ENCODE measurements around the gene KTI12. TPM values are rescaled to one million over a fixed set of nuclear protein-coding genes. Genes with fewer than 3 reads are reported as not detected.

The KTI12 gene
- total RNA-seq, 2 experiments from 2014 or later: 14.6 to 15.2 TPM

DNA sequence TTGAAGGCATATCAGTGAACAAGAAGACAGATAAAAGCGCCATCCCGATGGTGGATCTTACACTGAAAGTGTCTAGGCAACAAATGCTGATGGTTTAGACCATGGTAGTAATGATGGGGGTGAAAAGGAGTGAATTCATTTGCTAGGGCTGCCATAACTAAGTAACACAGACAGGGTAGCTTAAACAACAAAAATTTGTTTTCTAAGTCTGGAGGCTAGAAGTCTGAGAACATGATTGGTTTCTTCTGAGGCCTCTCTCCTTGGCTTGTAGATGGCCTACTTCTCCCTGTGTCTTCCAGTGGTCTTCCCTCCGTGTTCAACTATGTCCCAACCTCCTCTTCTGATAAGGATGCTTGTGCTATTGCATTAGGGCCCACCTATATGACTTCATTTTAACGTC, 29.7 kb downstream of the KTI12 start:
- no peak overlapping the region for H3K27ac Mint-ChIP-seq
- no peak for ATAC-seq
- ChIA-PET CTCF (interaction anchor here (0.6 kb wide), 2 partner anchors 103 to 733 kb away, joined by 3 read pairs; no protein-coding TSS in a partner anchor), POLR2A (no interaction called here)
- no peak for DNase-seq
- H3K27me3 Mint-ChIP-seq (ENCODE audit: low read depth): peaks cover 23% of the 10 kb centered on the region
- H3K4me1 Mint-ChIP-seq (ENCODE audit: low read depth): no peaks in the 10 kb centered on the region
- H3K4me3 Mint-ChIP-seq: no peak overlapping the region
- H3K9me3 Mint-ChIP-seq (ENCODE audit: insufficient read depth): no peaks in the 10 kb centered on the region
- H3K36me3 Mint-ChIP-seq (ENCODE audit: low read depth): no peaks in the 10 kb centered on the region

DNA sequence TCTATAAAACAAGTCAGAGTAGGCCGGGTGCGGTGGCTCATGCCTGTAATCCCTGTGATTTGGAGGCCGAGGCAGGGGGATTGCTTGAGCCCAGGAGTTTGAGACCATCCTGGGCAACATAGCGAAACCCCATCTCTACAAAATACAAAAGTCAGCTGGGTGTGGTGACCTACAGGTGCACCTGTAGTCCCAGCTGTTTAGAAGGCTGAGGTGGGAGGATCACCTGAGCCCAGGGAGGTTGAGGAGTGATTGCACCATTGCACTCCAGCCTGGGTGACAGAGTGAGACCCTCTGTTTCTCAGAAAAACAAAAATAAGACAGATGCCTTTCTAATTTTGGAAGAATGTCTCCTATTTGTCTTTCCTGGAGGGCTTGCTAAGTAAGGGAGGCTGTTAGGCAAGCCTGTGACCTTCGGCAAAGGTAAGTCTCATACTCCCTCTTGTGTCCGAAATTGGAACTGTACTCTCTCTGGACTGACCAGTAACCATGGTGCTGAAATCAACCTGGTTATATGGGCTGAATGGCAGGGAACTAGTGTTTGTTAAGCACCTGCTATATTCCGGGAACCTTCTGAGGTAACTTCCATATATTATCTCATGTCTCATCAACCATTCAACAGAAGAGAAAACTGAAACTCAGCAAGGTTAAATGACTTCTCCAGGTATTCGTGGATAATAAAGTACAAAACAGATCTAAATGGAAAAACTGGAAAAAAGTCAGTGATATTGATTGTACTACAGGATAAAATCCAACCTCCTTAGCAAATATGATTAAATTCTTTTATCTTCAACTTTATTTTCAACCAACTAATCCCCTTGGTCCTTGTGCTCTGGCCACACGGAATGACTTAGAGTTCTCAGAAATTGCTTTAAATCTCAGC, 31.3 kb downstream of the KTI12 start:
- Mint-ChIP-seq H3K27ac (no peak overlapping the region), H3K9me3 (ENCODE audit: insufficient read depth) (no peaks in the 10 kb centered on the region), H3K4me1 (ENCODE audit: low read depth) (no peaks in the 10 kb centered on the region), H3K36me3 (ENCODE audit: low read depth) (no peaks in the 10 kb centered on the region), H3K27me3 (ENCODE audit: low read depth) (peaks cover 24% of the 10 kb centered on the region), H3K4me3 (no peak overlapping the region)
- ATAC-seq (peak; percentile 90), DNase-seq (peak; percentile 80)
- POLR2A ChIA-PET: no interaction called here
- CTCF ChIA-PET: interaction anchor here (0.9 to 2.9 kb wide), 3 partner anchors 21 to 105 kb away, joined by 3 to 23 read pairs (median 3); partner anchors contain the start of gene KTI12

DNA sequence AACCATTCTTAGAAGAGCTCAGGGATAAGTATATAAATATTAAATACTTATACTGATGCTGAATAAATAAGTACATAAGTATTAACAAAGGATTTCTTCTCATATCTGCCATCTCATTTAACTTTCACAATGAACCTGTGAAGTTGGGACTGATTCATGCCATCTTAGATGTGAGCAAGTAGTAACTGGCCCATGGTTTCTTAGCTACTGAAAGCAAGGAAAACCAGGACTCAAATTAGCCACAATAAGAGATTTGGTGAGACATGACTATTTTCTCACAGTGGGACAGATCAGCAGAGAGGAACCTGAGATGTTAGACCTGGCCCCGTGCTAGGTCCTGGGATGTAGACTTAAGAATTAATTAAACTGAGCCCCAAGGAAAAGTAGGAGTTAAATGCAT, 34.9 kb downstream of the KTI12 start:
- POLR2A ChIA-PET: no interaction called here
- H3K4me1 Mint-ChIP-seq (ENCODE audit: low read depth): no peaks in the 10 kb centered on the region
- CTCF ChIA-PET: interaction anchor here (0.9 kb wide), 1 partner anchor 101 kb away, joined by 3 read pairs; no protein-coding TSS in a partner anchor
- no peaks in the 10 kb centered on the region for H3K36me3 Mint-ChIP-seq (ENCODE audit: low read depth)
- DNase-seq: no peak
- peaks cover 13% of the 10 kb centered on the region for H3K27me3 Mint-ChIP-seq (ENCODE audit: low read depth)
- H3K4me3 Mint-ChIP-seq: no peak overlapping the region
- no peak overlapping the region for H3K27ac Mint-ChIP-seq
- ATAC-seq: no peak
- no peaks in the 10 kb centered on the region for H3K9me3 Mint-ChIP-seq (ENCODE audit: insufficient read depth)

- ATAC-seq (no peak), DNase-seq (no peak)
- ChIA-PET CTCF (interaction anchor here (0.9 kb wide), 1 partner anchor 100 kb away, joined by 3 read pairs; no protein-coding TSS in a partner anchor), POLR2A (no interaction called here)
- Mint-ChIP-seq H3K4me1 (ENCODE audit: low read depth) (no peaks in the 10 kb centered on the region), H3K27ac (no peak overlapping the region), H3K36me3 (ENCODE audit: low read depth) (no peaks in the 10 kb centered on the region), H3K9me3 (ENCODE audit: insufficient read depth) (no peaks in the 10 kb centered on the region), H3K4me3 (no peak overlapping the region), H3K27me3 (ENCODE audit: low read depth) (peaks cover 16% of the 10 kb centered on the region)
These were observed 35.6 kb downstream of the KTI12 start for GRCh38 chr1:51997974-51998382.

DNA sequence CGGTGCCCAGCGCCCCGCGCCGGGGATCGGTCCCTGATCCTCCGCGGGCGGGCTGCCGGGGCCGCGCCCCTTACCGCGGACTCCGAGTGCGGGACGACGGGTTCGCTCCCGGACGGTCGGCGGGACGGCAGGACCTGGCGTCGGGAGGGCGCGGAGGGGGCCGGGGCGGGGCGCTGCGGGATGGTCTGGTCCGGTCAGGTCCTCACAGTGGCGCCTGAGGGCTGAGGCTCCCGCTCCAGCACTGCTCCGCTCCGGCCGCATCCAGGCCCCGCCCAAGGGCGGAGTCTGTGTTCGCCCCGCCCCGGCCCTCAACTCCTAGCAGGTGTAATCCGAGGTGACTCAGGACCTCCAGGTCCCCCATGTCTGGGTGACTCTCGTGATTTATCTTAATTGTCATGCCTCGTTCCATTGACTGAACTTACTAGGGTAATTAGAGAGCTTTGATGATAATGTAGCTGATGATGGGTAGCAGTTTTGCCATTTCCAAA, 43.1 kb downstream of the KTI12 start, which contains the start of gene RAB3B:
RAB3B (minus strand) TSS at position 223 of the 488 bp plus-strand sequence. CDS start 13,583 bp downstream, outside the sequence.
- Mint-ChIP-seq H3K27me3 (ENCODE audit: low read depth) (peaks cover 42% of the 10 kb centered on the region), H3K9me3 (ENCODE audit: insufficient read depth) (no peaks in the 10 kb centered on the region), H3K4me3 (peak within 1 kb of the TSS; percentile 68), H3K36me3 (ENCODE audit: low read depth) (no peaks in the 10 kb centered on the region), H3K27ac (no peak within 1 kb of the TSS), H3K4me1 (ENCODE audit: low read depth) (peaks cover 7% of the 10 kb centered on the region)
- CTCF ChIA-PET: no interaction called here
- DNase-seq (peak; percentile 71), ATAC-seq (peak; percentile 96)
- POLR2A ChIA-PET: no interaction called here

- CTCF ChIA-PET: interaction anchor here (3.4 kb wide), 1 partner anchor 92 kb away, joined by 9 read pairs; no protein-coding TSS in a partner anchor
- Mint-ChIP-seq H3K4me3 (peak overlapping the region; percentile 20), H3K27me3 (ENCODE audit: low read depth) (peaks cover 42% of the 10 kb centered on the region), H3K36me3 (ENCODE audit: low read depth) (no peaks in the 10 kb centered on the region), H3K4me1 (ENCODE audit: low read depth) (peaks cover 7% of the 10 kb centered on the region), H3K27ac (no peak overlapping the region), H3K9me3 (ENCODE audit: insufficient read depth) (no peaks in the 10 kb centered on the region)
- ATAC-seq: no peak
- no peak for DNase-seq
- POLR2A ChIA-PET: no interaction called here
These were observed 43.8 kb downstream of the KTI12 start for GRCh38 chr1:51989582-51990477.

GRCh38 chr1:51988254-51988653, 45.4 kb downstream of the KTI12 start:
- peaks cover 37% of the 10 kb centered on the region for H3K27me3 Mint-ChIP-seq (ENCODE audit: low read depth)
- H3K9me3 Mint-ChIP-seq (ENCODE audit: insufficient read depth): no peaks in the 10 kb centered on the region
- DNase-seq: no peak
- ChIA-PET CTCF (interaction anchor here (3.4 kb wide), 1 partner anchor 91 kb away, joined by 9 read pairs; no protein-coding TSS in a partner anchor), POLR2A (interaction anchor here (0.7 to 0.8 kb wide), 2 partner anchors 119 to 258 kb away, joined by 3 to 4 read pairs; no protein-coding TSS in a partner anchor)
- no peak overlapping the region for H3K4me3 Mint-ChIP-seq
- H3K4me1 Mint-ChIP-seq (ENCODE audit: low read depth): peaks cover 7% of the 10 kb centered on the region
- H3K36me3 Mint-ChIP-seq (ENCODE audit: low read depth): no peaks in the 10 kb centered on the region
- ATAC-seq: no peak
- H3K27ac Mint-ChIP-seq: no peak overlapping the region

DNA sequence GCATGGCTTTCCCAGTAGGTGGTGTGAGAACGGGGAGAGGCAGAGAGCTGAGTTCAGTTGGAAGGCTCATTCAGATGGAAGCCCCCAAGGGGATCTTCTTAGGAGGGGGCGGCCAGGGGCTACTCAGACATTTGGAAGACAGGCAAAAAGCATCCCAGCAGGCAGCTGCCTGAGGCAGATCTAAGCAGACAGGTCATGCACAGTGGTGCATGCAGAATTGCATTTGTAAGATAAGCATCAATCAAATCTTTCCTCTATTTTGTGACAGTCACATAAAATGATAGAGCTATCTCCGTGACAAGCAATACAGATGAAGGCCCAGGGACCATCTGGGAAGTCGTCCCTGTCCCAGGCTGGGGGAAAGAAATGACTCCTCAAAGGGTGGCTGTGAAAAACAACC, 46.9 kb downstream of the KTI12 start:
- Mint-ChIP-seq H3K27ac (no peak overlapping the region), H3K9me3 (ENCODE audit: insufficient read depth) (no peaks in the 10 kb centered on the region), H3K36me3 (ENCODE audit: low read depth) (no peaks in the 10 kb centered on the region), H3K4me3 (no peak overlapping the region), H3K27me3 (ENCODE audit: low read depth) (peaks cover 23% of the 10 kb centered on the region), H3K4me1 (ENCODE audit: low read depth) (peaks cover 7% of the 10 kb centered on the region)
- ATAC-seq: no peak
- ChIA-PET CTCF (interaction anchor here (1.1 to 3.4 kb wide), 2 partner anchors 89 to 218 kb away, joined by 4 to 9 read pairs; no protein-coding TSS in a partner anchor), POLR2A (no interaction called here)
- DNase-seq: no peak

GRCh38 chr1:51982161-51982560, 51.4 kb downstream of the KTI12 start:
- Mint-ChIP-seq H3K9me3 (ENCODE audit: insufficient read depth) (no peaks in the 10 kb centered on the region), H3K4me3 (no peak overlapping the region), H3K36me3 (ENCODE audit: low read depth) (no peaks in the 10 kb centered on the region), H3K27ac (no peak overlapping the region), H3K4me1 (ENCODE audit: low read depth) (no peaks in the 10 kb centered on the region), H3K27me3 (ENCODE audit: low read depth) (peaks cover 8% of the 10 kb centered on the region)
- POLR2A ChIA-PET: no interaction called here
- ATAC-seq: no peak
- DNase-seq: no peak
- CTCF ChIA-PET: no interaction called here
